Activated naive CD4-positive, alpha-beta T cell treated with anti-CD3 and anti-CD28 coated beads, Interleukin-2, amount 50 U/mL, for 16 hours (primary cell): Measurements from ENCODE around the gene DCC.

Source experiments
- DNase-seq: peaks from one replicate; pipeline ENCODE4 v3.0.0-alpha.2; 2020

Gene DCC

DNA sequence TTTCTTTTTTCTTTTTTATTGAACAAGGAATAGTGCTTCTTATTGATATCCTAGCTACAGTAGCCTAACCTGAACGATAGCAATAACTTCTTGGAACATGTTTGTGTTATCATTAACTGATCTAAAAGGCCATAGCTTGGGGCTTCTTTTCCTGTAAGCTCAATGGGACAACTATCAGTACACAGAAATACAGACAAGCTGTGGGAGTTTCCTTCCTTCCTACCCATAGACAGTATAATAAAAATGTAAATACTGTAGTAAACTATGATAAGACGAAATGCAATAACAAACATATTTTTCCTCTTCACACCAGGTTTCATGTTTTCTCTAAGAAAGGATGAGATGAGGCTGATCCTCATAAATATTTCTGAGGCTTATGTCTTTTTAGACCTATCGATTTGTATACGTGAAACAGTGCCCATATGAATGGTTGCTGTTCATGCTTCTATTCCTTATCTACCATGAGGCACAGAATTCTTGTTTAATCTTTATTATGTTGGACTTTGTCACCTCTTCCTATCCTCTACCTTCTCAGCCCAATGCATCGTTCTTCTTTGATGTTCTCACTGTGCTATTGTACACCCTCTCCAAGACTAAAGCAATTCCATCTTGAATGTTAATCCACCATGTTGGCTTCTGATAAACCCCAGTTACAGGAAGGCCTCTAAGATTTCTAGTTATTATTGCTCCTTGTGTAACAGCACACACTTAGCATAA is 361.4 kb downstream of the DCC start:
- no peak for DNase-seq

GRCh38 chr18:52715421-52715820 is 375.4 kb downstream of the DCC start:
- no peak for DNase-seq

DNA sequence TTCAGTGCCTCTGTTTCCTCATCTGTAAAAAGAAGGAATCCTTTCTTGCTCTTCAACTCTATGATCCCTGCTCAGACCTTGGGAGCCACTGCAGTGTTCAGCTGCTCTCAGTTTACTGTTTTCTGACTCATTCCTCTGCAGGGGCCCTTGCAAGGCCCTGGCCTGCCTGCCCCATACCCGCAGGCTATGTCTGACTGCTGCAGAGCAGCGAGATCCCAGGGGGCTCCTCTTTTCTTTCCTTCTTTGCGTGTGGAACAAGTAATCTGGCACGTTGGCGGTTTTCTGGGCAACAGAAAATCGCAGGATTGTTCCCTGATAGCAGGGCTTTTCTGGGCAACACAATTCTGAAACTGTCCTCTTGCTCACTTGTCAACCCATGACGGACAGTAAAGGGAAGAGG is 376.0 kb downstream of the DCC start:
- DNase-seq = no peak

DNA sequence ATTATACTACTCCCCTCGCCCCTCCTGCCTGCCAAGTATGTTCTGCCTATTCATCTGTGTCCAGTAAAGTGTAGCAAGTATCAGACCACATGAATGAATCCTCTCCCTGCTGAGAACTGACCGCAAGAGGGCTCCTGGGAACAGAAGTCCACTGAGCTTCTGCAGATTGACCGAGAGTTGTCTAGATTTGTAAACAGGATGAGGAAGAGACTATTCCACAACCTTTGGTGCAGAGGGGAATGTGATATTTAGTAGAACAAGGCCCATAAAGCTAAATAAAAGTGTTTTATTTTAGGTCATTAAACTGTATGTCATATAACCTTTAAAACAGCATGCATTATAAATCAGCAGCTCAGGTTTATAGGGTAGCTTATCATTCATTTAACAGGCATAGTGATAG is 377.0 kb downstream of the DCC start:
- DNase-seq = no peak

DNA sequence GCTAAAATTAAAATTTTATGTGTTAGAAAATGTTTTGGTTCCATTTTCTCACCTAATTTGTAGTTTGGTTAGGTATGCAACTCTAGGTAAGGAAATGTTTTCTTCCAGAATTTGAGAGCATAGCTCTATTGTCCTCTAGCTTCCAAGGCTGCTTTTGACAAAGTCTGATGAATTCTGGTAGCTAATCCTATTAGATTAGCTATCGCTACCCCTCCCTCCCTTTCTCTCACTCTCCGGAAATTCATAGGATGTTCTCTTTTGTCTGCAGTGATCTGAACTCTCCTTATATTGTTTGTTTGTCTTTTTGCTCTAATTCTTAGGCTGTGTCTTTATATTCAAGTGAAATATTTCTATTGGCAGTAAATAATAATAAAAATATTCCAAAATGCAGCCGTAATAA is 382.9 kb downstream of the DCC start:
- no peak for DNase-seq

DNA sequence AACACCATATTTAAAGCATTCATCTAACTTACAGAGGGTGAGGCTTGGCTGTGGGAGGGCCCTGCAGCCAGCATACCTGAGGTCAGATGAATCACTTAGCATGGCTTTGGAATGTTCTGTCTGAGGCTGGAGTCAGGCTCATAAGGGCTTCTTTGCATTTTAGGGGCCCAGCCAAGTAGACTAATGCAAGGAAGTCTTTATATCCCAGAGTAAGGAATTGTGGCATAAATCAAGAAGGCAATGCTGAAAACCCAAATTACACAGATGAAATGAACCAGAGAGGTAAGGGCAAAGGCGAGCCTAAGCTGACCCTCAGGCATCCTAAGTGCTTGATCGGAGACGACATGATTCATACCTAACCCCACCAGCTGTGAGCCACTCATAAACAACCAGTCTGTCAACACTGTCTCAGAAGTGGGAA is 383.6 kb downstream of the DCC start:
- DNase-seq = no peak

DNA sequence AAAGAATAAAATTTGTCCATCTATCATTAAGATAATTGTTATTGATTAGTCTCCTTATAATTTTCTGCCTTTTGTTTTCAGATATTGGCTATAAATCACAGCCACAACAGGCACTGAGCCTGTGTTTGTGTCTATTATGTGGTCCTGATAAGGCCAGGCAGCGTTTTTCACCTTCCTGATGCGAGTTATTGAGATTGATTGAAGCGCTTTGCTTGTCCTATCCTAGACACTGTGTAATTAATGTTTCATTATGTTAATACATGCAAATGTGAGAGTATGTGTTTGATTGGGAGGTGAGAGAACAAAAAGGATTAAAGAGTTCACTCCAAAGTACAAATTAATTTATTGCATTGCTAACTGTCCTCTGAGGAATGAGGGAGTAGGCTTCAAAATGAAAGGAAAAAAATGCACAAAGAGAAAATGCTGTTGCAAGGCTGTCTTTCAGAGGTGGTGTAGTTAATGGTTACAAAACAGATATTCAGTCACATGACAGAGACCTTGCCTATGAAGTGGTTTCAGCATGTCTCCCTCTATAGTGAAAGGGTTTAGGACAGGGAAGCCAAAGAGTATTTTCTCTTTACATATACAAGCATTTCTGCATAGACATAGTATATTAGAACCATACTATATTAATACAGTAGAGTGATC is 391.1 kb downstream of the DCC start:
- no peak for DNase-seq

DNA sequence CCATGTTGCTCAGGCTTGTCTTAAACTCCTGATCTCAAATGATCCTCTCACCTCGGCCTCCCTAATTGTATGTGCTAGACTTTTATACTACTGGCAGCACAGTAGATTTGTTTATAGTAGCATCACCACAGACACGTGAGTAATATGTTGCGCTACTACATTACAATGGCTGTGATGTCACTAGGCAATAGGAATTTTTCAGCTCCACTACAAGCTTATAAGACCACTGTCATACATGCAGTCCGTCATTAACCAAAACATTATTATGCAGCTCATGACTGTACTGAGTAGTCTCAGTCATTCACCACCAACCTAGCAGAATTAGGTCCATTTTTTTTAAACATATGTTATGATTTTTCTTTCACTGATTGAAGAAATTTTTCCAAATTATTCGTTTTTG is 398.9 kb downstream of the DCC start:
- no peak for DNase-seq

GRCh38 chr18:52746986-52747385 is 407.0 kb downstream of the DCC start:
- no peak for DNase-seq

DNA sequence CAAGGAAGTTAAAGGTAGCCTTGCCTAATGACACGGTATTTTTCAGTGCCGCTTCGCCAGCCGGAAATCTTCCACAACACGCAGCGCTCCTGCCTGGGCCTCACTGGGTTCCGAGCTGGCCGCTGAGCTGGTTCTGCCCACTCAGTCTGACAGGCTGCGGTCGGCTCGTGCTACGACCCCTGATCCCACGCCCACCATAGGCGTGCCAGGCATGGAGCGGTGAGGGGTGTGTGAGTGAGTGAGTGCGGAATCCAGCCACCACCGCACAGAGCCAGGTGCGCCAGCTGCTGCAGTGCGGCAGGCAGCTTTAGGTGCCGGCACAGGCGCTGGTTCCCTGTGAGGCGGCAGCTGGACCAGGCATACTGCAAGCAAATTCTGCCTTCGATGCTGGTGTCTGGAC is 407.9 kb downstream of the DCC start:
- DNase-seq = no peak

- no peak for DNase-seq
Observed at GRCh38 chr18:52748343-52748742, 408.3 kb downstream of the DCC start.

DNA sequence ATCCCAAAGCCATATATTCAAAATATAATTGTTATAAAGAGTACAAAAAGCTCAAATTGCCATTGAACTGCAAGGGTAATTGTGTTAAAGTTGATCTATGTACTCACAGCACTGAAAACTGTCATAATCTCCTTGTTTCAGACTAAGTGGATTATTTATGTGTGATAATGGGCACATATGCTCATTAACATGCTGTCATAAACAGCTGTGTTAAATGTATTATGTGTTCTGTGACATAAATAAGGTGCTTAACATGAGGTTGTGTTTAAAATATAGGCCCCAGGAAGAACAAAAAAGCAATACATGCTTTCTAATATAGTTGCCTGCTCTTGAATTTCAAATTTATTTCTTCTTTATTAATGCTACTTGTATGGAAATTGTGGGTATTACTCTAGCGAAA is 409.5 kb downstream of the DCC start:
- DNase-seq = no peak

- DNase-seq = no peak
Observed at GRCh38 chr18:52750995-52751394, 411.0 kb downstream of the DCC start.

DNA sequence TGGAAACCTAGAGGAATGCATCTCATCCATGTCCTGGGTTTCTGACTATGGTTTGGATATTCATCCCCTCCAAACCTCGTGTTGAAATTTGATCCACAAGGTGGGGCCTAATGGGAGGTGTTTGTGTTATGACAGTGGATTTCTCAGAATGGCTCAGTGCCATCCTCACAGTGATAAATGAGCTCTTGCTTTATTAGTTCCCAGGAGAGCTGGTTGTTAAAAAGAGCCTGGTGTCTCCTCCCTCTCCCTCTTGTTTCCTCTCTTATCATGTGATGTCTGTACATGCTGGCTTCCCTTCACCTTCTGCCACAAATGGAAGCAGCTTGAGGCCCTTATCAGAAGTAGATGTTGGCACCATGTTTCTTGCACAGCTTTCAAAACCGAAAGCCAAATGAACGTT is 424.3 kb downstream of the DCC start:
- DNase-seq = no peak

DNA sequence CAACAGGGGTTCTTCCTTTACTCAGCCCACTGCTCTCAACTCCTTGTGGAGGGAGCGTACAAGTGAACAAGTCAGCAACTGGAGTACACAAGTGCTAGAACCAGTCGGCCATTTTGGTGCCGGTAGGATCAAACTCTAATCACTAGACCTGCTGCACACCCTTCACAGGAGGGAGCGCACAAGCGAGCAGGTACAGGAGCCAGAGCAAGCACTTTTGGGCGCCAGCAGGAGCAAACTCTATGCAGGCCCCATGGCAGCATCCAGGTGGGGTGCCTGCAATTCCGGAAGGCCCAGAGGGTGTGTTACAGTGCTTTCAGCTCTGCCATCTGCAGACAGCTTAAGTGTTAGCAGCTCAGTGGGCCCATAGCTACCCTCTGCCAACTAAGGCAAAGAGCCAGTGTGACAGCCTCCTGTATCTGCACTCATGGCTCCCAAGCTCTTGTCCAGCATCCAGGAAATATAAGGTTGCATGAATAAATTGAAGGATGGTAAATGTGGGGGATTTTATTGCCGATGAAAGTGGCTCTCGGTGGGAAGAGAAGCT is 426.1 kb downstream of the DCC start:
- DNase-seq = no peak

DNA sequence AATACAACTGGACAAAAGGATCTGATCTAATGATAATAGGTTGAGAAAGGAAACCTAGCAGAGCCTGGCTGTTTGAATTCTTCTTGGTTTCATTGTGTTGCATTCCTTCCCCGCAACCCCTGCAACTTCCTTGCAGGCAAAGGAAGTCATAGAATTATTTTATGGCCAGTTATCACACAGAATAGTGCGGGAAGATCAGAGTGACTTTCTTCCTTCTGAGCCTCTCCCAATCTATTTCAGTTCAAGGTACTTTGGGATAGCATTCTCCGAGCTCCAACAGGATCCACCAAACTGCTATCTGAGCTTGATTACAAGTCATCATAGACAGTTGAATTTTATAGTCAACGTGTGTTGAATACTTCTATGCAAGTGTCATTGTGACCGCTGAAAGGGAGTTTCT is 441.1 kb downstream of the DCC start:
- no peak for DNase-seq

- DNase-seq = no peak
Observed at GRCh38 chr18:52791321-52791720, 451.3 kb downstream of the DCC start.

GRCh38 chr18:52812834-52813233 is 472.8 kb downstream of the DCC start:
- DNase-seq = no peak

DNA sequence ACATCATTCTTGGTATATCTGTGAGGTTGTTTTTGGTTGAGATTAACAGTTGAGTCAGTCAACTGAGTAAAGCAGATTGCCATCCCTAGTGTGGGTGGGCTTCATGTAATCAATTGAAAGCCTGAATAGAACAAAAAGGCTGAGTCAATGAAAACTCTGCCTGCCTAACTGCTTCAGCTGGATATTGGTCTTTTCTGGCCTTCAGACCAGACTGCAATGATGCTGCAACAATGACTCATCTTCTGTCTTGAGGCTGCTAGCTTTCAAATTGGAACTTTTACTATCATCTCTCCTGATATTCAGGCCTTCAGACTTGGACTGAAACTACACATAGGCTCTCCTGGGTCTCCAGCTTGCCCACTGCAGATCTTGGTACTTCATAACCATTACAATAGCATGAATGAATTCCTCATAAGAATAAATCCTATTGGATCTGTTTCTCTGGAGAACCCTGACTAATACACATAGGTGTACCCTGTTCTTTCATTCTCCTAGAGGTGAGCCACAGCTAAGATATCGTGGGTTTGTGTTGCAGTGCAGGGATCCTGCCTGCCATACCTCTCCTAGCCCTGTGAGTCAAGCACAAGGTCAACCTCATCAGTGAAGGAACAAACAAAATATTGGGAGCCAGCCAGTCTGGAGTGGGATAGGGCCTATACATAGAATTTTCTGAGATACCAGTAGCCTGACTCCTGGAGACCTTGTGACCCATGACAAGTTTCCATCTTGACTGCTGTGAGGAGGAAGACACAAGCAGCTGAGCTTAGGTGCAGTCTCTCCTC is 473.8 kb downstream of the DCC start:
- no peak for DNase-seq

DNA sequence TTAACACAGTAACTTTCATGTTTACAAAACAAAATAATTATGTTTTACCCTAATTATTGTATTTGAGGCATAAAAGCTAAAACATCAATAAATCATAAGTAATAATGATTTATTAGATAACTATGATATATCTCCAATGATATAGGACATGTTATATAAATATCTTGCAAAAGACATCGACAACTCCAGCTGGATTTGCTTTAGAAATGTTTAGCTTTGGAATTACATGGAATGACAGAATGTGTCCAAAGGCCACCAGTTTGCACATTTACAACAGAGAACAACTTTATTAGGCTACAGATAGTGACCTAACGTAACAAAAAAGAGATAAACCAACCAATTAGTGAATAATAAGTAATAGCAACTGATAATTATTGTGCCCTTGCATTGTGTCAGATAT is 475.7 kb downstream of the DCC start:
- no peak for DNase-seq

DNA sequence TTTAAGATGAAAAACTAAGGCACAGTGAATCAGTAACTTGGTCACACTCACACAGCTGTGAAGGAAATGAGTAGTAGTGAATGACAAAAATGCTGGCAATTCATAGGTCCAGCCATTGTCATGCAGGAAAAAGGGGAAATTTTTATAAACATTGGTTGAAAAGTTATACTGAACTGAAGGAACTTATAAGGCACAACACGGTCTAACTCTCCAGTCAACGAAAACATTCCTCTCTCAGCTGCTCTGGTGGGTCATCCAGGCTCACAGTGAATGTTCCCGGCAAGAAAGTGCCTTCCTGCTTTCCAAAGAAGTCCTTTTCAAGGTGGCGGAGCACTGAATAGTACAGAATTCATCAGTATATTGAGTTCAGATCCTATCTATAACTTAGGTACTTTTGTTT is 476.1 kb downstream of the DCC start:
- no peak for DNase-seq

DNA sequence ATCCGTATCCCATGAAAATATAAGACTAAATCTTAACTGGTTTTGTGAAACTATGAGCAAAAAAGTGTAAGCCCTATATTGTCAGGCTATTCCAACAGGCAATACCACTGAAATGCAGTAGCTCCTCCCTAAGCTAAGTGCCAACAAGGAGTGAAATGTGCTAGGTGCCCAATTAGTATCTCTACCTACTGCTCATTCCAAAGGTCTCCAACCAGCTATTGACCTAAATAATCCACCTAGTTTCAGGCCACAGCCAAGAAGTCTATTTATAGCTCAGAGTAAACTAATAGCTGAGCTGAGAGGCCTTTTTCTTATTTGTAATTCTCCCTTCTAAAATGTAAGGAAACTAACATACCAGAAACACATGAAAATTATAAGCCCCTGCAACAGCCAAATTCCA is 482.2 kb downstream of the DCC start:
- DNase-seq = no peak

- DNase-seq = no peak
Observed at GRCh38 chr18:52824126-52824525, 484.1 kb downstream of the DCC start.

DNA sequence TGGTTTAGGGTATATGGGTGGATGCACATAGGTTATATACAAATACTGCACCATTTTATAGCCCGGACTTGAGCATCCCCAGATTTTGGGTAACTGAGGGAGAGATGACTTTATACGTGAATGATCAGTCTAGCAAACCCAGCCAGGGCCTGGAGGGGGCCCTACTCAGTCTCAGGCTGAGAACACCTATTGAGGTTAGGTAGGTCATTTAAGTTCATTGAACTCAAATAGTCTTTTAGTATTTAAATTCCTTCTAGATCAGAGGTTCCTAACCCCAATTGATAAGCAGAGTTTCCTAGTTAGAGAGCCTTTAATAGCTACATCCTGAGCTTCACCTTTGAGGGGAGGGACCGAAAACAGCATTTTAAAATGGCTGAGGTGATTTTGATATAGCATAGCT is 487.0 kb downstream of the DCC start:
- DNase-seq = no peak
